GM18520 (cell line): ENCODE data around the gene TRIM28.
"Not testable (repeated sequence)": the region's sequence is repeated elsewhere in the genome, so short reads cannot be mapped to it uniquely, and the experiment has no call there.

Experiments
- ATAC-seq: cut with Tn5 transposase; IDR thresholded peaks from one replicate; pipeline ENCODE4 v1.9.1; 2021; ENCODE audit not compliant: unreplicated experiment

TRIM28 gene

DNA sequence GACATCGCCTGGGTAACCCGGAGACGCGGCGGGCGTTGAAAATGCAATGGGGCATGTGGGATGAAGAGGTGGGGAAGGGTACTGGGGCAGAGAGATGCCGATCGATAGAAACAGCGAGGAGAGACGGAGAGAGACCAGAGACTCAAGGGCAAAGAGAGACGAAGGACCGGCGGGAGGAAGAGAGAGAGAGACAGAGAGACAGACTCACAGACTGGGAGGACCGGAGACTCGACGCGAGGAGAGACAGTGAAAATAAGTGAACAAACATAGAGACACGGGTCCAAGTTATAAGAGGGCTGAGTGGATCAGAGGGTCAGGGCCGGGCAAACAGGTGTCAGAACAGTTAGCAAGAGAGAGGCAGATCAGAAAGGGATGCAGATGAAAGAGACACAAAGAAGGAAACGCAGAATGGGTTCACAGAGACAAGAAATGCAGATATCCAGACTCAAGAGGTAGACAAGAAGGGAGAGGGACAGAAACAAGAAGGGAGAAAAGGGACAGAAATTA, 29.8 kb downstream of the TRIM28 start:
- no peak for ATAC-seq

DNA sequence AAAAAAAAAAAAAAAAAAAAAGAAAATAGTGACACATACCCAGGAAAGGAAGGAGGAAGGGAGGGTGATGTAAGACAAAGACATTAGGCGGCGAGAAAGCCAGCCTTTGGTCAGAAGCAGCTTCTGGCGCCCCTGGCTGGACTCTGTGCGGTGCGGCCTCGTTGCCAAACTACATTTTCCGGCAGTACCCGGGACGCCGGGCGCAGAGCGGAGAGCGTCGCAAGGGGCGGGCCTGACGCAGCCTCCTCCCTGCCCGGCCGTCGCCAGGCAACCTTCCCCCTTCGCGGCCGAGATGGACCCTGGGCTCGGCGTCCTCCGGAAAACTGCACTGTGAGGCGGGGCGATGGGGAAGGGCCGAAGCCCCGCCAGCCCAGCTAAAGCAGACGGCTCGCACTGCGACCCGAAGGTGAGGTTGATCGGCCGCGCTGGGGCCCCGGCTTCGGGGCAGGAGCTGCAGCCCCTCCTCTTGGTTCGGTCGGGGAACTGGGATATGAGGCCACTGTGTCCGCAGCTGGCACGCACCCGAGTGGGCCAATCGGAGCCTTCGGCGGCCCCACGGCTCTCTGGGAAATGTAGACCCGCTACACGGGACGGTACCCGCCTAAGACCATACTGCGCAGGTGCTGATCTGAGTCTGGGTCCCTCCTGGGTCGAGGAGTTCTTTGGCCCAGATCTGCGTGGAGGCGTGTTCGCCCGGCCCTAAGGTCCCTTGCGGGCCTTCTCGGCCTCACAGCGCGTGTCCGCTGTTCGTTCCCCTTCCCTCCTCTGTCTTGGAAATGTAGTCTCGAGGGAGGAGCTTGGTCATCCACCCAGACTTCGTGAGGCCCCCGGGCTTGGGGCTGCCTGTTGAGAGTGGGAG, 31.5 kb downstream of the TRIM28 start:
- peak; percentile 34 for ATAC-seq

- not testable (repeated sequence) for ATAC-seq
These were observed 33.7 kb downstream of the TRIM28 start for GRCh38 chr19:58577581-58577980.

DNA sequence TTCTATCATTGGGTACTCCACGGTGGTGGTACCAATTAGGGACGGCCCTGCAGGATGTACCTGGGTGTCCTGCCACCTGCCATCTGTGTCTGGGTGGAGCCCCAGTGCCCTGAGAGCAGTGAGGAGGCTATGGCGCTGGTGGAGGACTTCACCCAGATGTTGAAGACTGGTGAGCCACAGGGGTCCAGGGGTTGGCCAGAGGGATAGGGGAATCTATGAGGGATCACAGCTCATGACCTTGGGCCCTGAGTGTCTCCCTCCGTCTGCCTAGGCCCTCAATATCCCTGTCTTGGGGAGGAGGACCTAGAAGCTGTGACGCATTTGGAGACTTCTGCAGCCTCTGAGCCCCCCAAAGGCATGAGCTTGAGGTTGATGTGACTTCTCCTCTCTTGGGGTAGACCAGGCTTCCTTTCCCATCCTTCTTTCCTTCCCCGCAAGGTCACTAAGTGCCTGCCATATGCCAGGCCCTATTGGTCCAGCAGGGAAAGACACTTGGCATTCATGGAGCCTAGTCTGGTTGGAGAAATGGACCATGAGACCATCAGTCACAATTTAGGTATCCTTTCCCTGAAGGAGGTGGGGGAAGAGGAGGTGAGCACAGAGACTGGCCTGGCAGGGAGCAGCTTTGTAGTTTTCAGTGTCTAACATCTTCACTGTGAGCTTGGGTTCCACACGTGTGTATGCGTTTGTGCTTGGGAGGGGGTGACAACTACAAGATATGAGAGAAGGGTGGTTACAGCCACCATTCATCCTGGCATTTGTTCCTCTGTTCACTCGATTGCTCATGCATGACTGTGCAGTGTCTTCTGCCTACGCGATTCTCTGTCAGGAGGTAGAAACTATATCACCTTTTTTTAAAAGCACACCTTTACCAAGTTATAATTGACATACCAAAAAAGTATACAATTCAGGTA, 34.4 kb downstream of the TRIM28 start:
- ATAC-seq = no peak

DNA sequence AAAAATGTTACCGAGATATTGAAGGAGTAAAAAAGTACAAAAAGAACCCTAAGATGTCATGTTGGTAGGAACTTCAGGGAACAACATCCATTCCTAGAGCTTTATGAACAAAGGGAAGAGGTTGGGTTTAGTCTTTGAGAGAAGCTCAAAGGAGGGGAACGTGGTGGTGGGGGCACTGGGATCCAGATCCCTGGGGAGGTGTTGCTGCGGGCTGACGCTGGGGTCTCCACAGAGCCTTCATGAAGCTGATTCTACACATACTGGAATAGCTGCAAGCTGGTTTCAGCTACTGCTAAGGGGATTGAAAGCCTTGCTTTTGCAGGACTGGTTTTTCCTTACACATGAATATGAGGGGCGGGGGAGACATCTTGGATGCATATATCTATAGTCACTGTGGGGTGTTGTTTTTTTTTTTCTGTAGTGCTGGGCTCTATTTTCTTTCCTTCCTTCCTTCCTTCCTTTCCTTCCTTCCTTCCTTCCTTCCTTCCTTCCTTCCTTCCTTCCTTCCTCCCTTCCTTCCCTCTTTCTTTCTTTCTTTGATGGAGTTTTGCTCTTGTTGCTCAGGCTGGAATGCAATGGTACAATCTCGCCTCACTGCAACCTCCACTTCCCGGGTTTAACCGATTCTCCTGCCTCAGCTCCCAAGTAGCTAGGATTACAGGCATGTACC, 35.7 kb downstream of the TRIM28 start:
- no peak for ATAC-seq

GRCh38 chr19:58581227-58582141, 37.6 kb downstream of the TRIM28 start:
- no peak for ATAC-seq

- no peak for ATAC-seq
These were observed 39.1 kb downstream of the TRIM28 start for GRCh38 chr19:58582985-58583384.

DNA sequence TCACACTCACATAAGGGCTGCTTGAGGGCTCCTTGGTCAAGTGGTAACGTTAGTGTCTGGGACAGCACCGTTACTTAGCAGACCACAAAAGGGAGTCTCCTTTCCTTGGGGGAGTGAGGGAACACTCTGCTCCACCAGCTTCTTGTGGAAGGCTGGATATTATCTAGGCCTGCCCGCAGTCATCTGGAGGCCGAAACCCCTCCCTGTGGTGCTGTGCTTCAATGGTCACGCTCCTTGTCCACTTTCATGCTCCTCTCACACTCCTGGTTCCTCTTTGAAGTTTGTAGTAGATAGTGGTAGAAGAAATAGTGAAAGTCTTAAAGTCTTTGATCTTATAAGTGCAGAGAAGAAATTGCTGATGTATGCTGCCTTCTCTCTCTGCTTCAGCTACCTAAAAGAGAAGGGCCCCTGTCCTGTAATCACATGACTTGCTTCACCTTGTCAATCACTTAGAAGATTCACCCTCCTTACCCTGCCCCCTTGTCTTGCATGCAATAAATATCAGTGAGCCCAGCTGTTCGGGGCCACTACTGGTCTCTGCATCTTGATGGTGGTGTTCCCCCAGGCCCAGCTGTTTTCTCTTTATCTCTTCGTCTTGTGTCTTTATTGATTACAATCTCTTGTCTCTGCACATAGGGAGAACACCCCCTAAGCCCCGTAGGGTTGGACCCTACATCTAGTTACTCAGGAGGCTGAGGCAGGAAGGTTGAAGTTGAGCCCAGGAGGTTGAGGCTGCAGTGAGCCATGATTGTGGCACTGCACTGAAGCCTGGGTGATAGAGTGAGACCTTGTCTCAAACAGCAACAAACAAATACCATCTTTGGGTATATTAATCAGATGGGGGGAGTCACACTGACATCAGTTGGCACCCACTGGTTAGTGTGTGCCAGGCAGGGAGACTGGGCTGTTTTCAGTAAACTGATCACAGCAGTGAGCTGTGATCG, 40.9 kb downstream of the TRIM28 start:
- no peak for ATAC-seq

DNA sequence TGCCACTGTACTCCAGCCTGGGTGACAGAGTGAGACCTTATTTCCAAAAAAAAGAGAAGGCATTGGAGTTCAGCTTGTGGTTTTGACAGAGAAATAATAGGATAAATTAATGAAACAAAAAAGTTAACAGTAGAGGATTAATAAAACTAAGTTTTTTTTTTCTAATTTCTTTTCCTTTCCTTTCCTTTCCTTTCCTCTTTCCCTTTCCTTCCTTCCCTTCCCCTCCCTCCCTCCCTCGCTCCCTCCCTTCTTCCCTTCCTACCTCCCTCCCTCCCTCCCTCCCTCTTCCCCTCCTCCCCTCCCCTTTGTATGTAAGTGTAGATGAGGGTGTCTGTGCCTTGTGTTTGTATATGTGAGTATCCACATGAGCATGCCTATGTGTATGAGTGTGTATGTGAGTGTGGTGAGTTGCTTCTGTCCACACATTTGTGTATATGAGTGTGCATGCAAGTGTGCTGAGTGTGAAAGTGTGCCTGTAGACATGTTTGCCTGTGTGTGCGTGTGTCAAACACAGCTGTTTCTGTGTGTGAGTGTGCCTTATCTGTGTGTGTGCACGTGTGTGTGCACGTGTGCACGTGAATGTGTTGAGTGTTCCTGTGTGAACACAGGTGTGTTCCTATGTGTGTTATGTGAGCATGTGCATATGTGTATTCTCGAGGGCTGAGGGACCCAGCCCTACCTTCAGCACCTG, 41.7 kb downstream of the TRIM28 start:
- no peak for ATAC-seq

DNA sequence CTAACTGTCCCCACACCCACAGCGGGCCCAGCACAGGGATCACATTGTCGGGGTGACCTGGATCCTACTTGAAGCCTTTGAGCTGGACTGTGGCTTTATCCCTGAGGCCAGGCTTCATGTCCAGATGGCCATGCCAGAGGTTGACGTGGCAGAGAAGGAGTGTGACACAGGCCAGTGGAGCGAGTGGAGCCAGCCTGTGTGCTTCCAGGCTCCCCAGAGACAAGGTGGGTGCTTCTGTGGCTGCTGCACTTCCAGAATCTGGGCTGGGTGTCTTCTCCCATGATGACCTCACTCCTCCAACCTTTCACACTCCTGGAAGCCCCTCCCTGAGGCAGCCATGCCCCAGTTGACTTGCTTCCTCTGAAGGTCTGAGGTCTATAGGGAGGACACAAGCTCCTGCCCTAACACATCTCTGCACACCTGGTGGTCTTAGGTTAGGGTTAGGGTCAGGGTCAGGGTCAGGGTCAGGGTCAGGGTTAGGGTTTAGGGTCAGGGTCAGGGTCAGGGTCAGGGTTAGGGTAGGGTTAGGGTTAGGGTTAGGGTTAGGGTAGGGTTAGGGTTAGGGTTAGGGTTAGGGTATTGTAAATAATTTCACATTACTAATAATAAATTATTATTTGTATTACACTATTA, 42.4 kb downstream of the TRIM28 start:
- no peak for ATAC-seq
